Measurements from ENCODE around the gene MRPL17. TPM values are rescaled to one million over a fixed set of nuclear protein-coding genes. Genes with fewer than 3 reads are reported as not detected.

The MRPL17 gene
- total and polyA plus RNA-seq, 9 of the 15 experiments (the other 6 are each of a cell fraction or from before 2014, with no cell fraction given), result 33.9 to 81.6 (median 43.9) TPM

GRCh38 chr11:6646918-6647679, 36.0 kb downstream of the MRPL17 start:
- ATAC-seq (peak; percentile 44), DNase-seq (ENCODE audit: extremely low read depth in 1 of 4, low spot score in 3 of 4) (no peak), FAIRE-seq (peak; percentile 51)
- H3K4me1 ChIP-seq (replicated peaks in 1 of 2; ENCODE audit: control insufficient read depth in 2 of 2, insufficient read depth in 2 of 2, low read length in 2 of 2), result peaks cover 20 to 43% of the 10 kb centered on the region in 2 experiments
- ChIA-PET POLR2A (interaction anchor here (1.2 to 3.1 kb wide), 2 partner anchors 9 to 21 kb away, joined by 4 to 12 read pairs; no protein-coding TSS in a partner anchor), CTCF (ENCODE audit: low intra/inter-chr PET ratio) (no interaction called here)
- intact Hi-C loops (cut with micrococcal nuclease), result no loop called here
- WGBS (ENCODE audit: insufficient coverage, low coverage, missing lambda C conversion rate), result 47% methylated on average over 7 of the region's 9 CpGs
- in situ Hi-C loops (cut with MboI), result no loop called here
- no peaks in the 10 kb centered on the region for H4K20me1 ChIP-seq (replicated peaks; ENCODE audit: control insufficient read depth, insufficient read depth, low read length)
- H3K79me2 ChIP-seq (ENCODE audit: control insufficient read depth, insufficient read depth, low read length), result no peaks in the 10 kb centered on the region
- H3K9ac ChIP-seq (ENCODE audit: insufficient read depth in 1 of 2, low read depth in 2 of 2, low read length in 2 of 2), result peak overlapping the region in 1 of 2 experiments; percentile 75; a peak in 2 of 4 replicates
- no TSS peak for BruUV-seq (replicated peaks)
- peak overlapping the region; percentile 77 for H2AFZ ChIP-seq (ENCODE audit: low read depth, low read length)
- H3K9me1 ChIP-seq (ENCODE audit: control insufficient read depth, insufficient read depth, low read length), result no peaks in the 10 kb centered on the region
- no peak overlapping the region for H3K27ac ChIP-seq (ENCODE audit: extremely low read depth, low read depth, low read length)
- no peak overlapping the region for H3K4me3 ChIP-seq
- TF ChIP-seq ZNF561 (CRISPR knock-in tag; conservative IDR thresholded peaks at IDR 0.05) (no peak), RCOR1 (IDR thresholded peaks at IDR 0.05; ENCODE audit: borderline replicate concordance in 1 of 2, low read depth in 2 of 2, low read length in 2 of 2) (no peak), RBM17 (IDR thresholded peaks at IDR 0.05; ENCODE audit: borderline replicate concordance, low read depth, low read length) (no peak), JUN (IDR thresholded peaks at IDR 0.05; ENCODE audit: borderline replicate concordance, low read depth, low read length) (no peak), JUN (CRISPR knock-in tag; IDR thresholded peaks at IDR 0.05; ENCODE audit: borderline replicate concordance) (no peak), KLF6 (CRISPR knock-in tag; IDR thresholded peaks at IDR 0.05; ENCODE audit: borderline replicate concordance) (no peak), NFIC (IDR thresholded peaks at IDR 0.05) (peak; percentile 69), SMARCE1 (IDR thresholded peaks at IDR 0.05) (peak; percentile 39; the same call in 1 of the 2 replicates), ZNF444 (CRISPR knock-in tag; IDR thresholded peaks at IDR 0.05) (no peak), SPI1 (IDR thresholded peaks at IDR 0.05; ENCODE audit: borderline replicate concordance, low read depth, low read length) (peak; percentile 98), KAT8 (IDR thresholded peaks at IDR 0.05; ENCODE audit: low read depth) (no peak), BMI1 (IDR thresholded peaks at IDR 0.05; ENCODE audit: low read length) (no peak), E2F6 (IDR thresholded peaks at IDR 0.05; ENCODE audit: borderline replicate concordance in 1 of 2, extremely low read depth in 1 of 2, insufficient read depth in 1 of 2, insufficient read length in 1 of 2, low read depth in 1 of 2, low read length in 1 of 2, poor library complexity in 1 of 2, severe bottlenecking in 1 of 2) (no peak), TGIF2 (CRISPR knock-in tag; IDR thresholded peaks at IDR 0.05) (no peak), ZNF696 (CRISPR knock-in tag; conservative IDR thresholded peaks at IDR 0.05) (no peak), RAD21 (CRISPR knock-in tag; conservative IDR thresholded peaks at IDR 0.05 in 1 of 2, IDR thresholded peaks at IDR 0.05 in 1 of 2) (no peak)
- TF ChIP-seq, protein P1, sequence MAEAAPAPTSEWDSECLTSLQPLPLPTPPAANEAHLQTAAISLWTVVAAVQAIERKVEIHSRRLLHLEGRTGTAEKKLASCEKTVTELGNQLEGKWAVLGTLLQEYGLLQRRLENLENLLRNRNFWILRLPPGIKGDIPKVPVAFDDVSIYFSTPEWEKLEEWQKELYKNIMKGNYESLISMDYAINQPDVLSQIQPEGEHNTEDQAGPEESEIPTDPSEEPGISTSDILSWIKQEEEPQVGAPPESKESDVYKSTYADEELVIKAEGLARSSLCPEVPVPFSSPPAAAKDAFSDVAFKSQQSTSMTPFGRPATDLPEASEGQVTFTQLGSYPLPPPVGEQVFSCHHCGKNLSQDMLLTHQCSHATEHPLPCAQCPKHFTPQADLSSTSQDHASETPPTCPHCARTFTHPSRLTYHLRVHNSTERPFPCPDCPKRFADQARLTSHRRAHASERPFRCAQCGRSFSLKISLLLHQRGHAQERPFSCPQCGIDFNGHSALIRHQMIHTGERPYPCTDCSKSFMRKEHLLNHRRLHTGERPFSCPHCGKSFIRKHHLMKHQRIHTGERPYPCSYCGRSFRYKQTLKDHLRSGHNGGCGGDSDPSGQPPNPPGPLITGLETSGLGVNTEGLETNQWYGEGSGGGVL (CRISPR knock-in tag; IDR thresholded peaks at IDR 0.05), result no peak
- TF ChIP-seq, protein P2, sequence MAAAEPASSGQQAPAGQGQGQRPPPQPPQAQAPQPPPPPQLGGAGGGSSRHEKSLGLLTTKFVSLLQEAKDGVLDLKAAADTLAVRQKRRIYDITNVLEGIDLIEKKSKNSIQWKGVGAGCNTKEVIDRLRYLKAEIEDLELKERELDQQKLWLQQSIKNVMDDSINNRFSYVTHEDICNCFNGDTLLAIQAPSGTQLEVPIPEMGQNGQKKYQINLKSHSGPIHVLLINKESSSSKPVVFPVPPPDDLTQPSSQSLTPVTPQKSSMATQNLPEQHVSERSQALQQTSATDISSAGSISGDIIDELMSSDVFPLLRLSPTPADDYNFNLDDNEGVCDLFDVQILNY (CRISPR knock-in tag; IDR thresholded peaks at IDR 0.05), result no peak
- H3K9me3 ChIP-seq (replicated peaks; ENCODE audit: control insufficient read depth, insufficient read depth, low read depth, low read length), result no peaks in the 10 kb centered on the region
- H3K4me2 ChIP-seq (ENCODE audit: insufficient read depth, low read length), result no peak overlapping the region
- H3K27me3 ChIP-seq (ENCODE audit: control insufficient read depth in 2 of 2, insufficient read depth in 2 of 2, low read length in 2 of 2), result no peaks in the 10 kb centered on the region; a peak in 1 of 5 replicates
- H3K36me3 ChIP-seq (ENCODE audit: control insufficient read depth, insufficient read depth, low read length), result no peaks in the 10 kb centered on the region

Data from K562 (cell line).